ENCODE measurements around the gene SWSAP1. TPM values are rescaled to one million over a fixed set of nuclear protein-coding genes. Genes with fewer than 3 reads are reported as not detected.
"Not testable (repeated sequence)": the region's sequence is repeated elsewhere in the genome, so short reads cannot be mapped to it uniquely, and the experiment has no call there.

The SWSAP1 gene
- total RNA-seq, 2 donors from 2014 or later = 1.5 to 2.4 TPM

DNA sequence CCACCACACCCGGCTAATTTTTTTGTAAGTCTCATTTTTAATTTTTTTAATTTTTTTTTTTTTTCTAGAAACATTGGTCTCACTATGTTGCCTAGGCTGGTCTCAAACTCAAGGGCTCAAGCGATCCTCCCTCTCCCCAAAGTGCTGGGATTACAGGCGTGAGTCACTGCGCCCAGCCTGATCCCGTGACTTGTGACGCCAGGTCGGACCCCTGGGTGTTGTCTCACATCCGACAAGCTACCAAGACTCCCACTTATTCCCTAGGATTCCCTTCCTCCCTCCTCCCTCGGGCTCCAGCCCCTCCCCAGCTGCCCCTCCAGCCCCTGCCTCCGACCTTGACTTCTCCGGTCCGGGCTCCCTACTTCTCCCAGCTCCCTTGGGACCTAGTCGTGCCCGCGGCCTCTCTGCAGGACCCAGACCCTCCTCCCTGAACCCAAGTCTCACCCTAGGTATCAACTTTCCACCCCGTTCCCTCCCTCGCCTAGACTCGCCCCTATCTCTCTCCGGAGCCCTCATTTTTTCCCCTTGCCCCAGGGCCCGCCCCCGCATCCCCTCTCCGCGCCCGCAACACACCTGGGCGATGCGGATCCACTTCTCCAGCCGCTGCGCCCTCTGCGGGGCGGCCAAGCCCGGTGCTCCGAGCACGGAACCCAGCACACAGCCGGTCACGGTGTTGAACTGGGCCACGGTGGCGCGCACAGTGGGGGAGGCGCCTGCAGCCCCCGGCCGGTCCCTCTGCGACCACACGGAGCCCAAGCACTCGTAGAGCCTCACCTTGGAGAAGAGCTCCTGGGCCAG is 31.6 kb downstream of the SWSAP1 start:
- Mint-ChIP-seq H3K4me1 (no peaks in the 10 kb centered on the region), H3K4me3 (no peak overlapping the region), H3K27me3 (peaks cover 3% of the 10 kb centered on the region), H3K36me3 (ENCODE audit: low read depth) (no peaks in the 10 kb centered on the region), H3K27ac (no peak overlapping the region), H3K9me3 (no peaks in the 10 kb centered on the region)
- ATAC-seq (replicated peaks) = peak; percentile 47

DNA sequence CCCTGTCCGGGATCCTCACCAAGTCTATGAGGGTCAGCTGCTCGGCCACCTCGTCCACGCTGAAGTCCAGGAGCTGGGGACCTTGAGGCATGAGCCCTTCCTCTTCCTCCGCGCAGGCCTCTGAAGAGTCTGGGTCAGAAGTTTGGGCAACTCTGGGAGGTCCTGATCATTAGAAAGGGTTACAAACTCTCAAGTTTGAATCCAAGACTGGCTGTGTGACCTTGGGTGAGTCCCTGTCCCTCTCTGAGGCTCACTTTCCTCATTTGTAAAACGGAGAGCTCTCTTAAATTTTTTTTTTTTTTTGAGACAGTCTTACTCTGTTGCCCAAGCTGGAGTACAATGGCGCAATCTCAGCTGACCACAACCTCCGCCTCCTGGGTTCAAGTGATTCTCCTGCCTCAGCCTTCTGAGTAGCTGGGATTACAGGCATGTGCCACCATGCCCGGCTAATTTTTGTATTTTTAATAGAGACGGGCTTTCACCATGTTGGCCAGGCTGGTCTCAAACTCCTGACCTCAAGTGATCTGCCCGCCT is 32.3 kb downstream of the SWSAP1 start:
- not testable (repeated sequence) for H3K36me3 Mint-ChIP-seq (ENCODE audit: low read depth); H3K9me3 Mint-ChIP-seq; H3K27ac Mint-ChIP-seq; H3K4me1 Mint-ChIP-seq; H3K27me3 Mint-ChIP-seq; H3K4me3 Mint-ChIP-seq; ATAC-seq (replicated peaks)

DNA sequence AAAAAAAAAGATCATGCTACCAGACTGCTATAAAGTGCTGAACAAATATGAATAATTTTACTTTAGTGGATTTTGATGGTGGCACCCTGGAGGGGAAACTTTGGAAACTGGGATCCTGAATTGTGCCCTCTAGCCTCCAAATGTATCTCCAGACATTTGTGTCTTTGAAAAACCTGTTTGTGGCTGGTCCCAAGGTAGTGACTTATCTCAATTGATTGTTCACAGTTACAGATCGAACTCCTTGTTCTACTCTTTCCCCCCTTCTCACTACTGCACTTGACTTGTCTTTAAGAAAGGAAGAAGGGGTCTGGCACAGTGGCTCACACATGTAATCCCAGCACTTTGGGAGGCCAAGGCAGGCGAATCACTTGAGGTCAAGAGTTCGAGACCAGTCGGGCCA is 34.1 kb downstream of the SWSAP1 start:
- no peak for ATAC-seq (replicated peaks)
- Mint-ChIP-seq H3K4me1 (no peaks in the 10 kb centered on the region), H3K9me3 (no peaks in the 10 kb centered on the region)

DNA sequence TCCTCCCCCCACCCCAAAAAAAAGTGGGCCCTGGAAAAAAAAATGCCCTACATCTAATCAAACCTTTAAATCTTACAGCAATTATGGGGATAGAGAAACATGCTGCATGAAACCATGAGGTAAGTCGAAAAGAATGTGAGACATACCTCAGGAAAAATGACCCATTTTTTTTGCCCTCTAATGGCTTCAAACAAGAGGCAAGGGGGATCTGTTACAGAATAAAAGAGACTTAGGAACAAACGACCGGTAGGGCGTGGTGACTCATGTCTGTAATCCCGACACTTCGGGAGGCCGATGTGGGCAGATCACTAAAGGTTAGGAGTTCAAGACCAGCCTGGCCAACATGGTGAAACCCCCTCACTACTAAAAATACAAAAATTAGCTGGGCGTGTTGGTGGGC is 36.2 kb downstream of the SWSAP1 start:
- H3K9me3 Mint-ChIP-seq = no peaks in the 10 kb centered on the region
- H3K4me1 Mint-ChIP-seq = no peaks in the 10 kb centered on the region
- H3K36me3 Mint-ChIP-seq (ENCODE audit: low read depth) = no peaks in the 10 kb centered on the region
- no peak overlapping the region for H3K27ac Mint-ChIP-seq
- H3K4me3 Mint-ChIP-seq = no peak overlapping the region
- ATAC-seq (replicated peaks) = no peak
- H3K27me3 Mint-ChIP-seq = peaks cover 3% of the 10 kb centered on the region

More for the DNA sequence above, 34.1 kb downstream of the SWSAP1 start:
- Mint-ChIP-seq H3K27ac (no peak overlapping the region), H3K36me3 (ENCODE audit: low read depth) (no peaks in the 10 kb centered on the region), H3K27me3 (peaks cover 3% of the 10 kb centered on the region), H3K4me3 (no peak overlapping the region)

DNA sequence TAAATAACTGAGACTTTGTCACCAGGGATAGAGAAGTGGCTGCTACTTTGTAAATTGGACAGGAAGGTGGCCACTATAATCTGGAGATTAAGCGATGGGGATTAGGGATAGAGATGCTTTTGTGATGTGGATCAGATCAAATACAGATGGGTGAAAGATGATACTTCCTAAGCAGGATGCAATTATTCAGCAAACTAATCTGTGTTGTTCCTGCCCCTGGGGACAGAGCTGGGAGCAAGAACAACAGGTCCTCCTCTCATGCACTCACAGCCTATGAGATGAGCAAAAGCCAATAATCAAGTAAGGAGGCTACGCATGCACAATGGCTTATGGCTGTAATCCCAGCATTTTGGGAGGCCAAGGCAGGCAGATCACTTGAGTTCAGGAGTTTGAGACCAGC is 40.1 kb downstream of the SWSAP1 start:
- Mint-ChIP-seq H3K36me3 (ENCODE audit: low read depth) (no peaks in the 10 kb centered on the region), H3K27me3 (peaks cover 18% of the 10 kb centered on the region), H3K4me1 (no peaks in the 10 kb centered on the region), H3K4me3 (no peak overlapping the region), H3K9me3 (no peaks in the 10 kb centered on the region), H3K27ac (no peak overlapping the region)
- ATAC-seq (replicated peaks) = no peak

DNA sequence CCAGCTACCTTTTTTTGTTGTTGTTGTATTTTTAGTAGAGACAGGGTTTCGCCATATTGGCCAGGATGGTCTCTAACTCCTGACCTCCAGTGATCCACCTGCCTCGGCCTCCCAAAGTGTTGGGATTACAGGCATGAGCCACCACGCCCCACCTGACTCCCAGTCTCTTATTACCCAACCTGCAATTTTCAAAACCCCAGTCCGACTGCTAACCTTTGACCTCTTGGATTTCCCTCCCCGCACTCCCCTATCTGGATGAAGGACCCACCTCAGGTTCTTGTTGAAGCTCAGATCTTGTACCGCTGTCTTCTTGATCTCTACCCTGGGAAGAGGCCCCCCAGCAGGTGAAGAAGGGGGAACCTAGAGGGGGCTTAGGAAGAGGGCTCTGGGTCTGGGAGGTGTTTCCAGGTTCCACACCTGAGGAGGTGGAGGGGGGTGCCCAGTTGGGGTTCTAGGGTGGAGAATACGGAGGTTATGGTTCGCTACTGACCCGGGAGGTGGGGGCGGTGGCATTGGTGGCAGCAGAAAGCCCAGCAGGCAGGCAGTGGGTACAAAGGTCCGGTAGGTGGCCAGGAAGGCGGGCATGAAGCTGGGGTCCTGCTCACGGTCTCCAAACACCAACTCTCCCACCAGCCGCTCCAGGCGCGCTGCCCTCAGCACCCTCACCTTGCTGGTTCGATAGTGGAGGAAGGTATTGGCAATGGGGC is 42.0 kb downstream of the SWSAP1 start:
- Mint-ChIP-seq H3K27me3 (peaks cover 30% of the 10 kb centered on the region), H3K4me3 (no peak overlapping the region), H3K4me1 (no peaks in the 10 kb centered on the region), H3K9me3 (no peaks in the 10 kb centered on the region), H3K27ac (no peak overlapping the region), H3K36me3 (ENCODE audit: low read depth) (peaks cover 4% of the 10 kb centered on the region)
- no peak for ATAC-seq (replicated peaks)

DNA sequence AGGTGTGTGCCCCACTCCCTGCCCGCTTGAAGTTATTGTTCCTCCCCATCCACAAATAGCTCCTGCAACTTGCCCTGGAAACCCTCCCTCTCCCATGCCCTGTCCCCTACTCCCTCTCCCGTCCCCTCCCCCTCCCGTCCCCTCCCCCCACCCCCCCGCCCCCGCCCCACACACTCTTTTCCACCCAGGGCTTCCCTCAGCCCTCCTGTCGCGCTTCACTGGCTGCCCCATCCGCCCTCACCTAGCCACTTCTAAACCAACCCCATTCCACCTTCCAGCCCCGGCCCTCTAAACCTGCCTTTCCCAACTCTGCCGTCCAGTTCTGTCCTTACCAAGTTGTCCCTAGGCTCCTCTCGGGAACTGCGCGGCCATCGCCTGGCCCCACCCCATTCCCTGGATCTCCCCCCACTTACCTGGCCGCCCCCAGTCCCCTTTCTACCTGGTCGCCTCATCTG is 43.7 kb downstream of the SWSAP1 start:
- Mint-ChIP-seq H3K4me1 (peaks cover 5% of the 10 kb centered on the region), H3K9me3 (no peaks in the 10 kb centered on the region), H3K36me3 (ENCODE audit: low read depth) (peaks cover 4% of the 10 kb centered on the region), H3K27ac (no peak overlapping the region), H3K27me3 (peaks cover 40% of the 10 kb centered on the region), H3K4me3 (no peak overlapping the region)
- ATAC-seq (replicated peaks) = no peak

DNA sequence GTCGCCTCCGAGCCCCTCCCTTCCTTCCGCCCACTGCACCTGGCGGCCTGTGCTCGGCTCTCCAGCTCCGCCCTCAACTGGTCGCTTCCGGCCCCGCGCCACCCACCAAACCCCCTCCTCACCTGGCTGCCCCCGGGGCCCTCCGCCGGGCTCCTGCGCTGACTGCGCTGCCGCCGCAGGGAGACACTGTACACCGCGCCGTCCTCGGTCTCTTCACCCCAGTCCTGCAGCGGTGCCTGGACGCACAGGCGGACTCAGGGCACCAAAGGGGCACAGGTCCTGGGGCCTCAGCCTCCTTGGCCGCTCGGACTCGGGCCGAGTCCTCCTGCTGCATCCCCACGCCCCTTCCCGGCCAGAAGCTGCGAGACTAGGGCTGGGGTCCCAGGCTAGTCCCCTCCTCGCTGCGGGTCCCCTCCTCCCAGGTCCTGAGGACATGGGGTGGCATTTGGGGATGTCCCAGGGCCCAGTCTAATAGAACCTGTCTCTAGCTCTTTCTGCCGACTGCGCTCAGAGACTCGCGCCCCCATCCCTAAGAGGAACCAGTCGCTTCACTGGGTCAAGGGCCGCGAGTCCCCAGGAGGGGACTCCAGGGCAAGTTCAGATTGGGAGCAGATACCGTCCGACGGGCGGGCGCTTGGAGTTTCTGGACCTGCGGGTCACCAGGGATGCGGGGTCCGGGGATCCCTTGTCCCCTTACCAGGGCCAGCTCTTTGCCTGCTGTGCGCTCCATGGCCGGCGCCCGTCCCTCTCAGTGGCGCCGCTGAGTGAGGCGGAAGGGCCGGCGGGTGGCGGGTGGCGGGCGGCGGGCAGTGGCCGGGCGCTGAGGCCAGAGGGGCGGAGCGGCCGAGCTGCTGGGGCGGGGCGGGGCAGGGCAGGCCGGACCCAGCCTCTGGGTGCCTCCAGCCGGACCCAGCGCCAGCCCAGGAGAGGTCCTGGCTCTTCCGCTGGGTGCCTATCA is 44.4 kb downstream of the SWSAP1 start, which contains the start of gene RGL3:
TSS of gene RGL3 (minus strand) at position 766 of the 958 bp plus-strand sequence. CDS start at position 730, 36 bp downstream.
- Mint-ChIP-seq H3K27me3 (peaks cover 47% of the 10 kb centered on the region), H3K4me3 (peak within 1 kb of the TSS; percentile 79), H3K9me3 (no peaks in the 10 kb centered on the region), H3K4me1 (peaks cover 11% of the 10 kb centered on the region), H3K36me3 (ENCODE audit: low read depth) (peaks cover 4% of the 10 kb centered on the region), H3K27ac (no peak within 1 kb of the TSS)
- no peak for ATAC-seq (replicated peaks)

DNA sequence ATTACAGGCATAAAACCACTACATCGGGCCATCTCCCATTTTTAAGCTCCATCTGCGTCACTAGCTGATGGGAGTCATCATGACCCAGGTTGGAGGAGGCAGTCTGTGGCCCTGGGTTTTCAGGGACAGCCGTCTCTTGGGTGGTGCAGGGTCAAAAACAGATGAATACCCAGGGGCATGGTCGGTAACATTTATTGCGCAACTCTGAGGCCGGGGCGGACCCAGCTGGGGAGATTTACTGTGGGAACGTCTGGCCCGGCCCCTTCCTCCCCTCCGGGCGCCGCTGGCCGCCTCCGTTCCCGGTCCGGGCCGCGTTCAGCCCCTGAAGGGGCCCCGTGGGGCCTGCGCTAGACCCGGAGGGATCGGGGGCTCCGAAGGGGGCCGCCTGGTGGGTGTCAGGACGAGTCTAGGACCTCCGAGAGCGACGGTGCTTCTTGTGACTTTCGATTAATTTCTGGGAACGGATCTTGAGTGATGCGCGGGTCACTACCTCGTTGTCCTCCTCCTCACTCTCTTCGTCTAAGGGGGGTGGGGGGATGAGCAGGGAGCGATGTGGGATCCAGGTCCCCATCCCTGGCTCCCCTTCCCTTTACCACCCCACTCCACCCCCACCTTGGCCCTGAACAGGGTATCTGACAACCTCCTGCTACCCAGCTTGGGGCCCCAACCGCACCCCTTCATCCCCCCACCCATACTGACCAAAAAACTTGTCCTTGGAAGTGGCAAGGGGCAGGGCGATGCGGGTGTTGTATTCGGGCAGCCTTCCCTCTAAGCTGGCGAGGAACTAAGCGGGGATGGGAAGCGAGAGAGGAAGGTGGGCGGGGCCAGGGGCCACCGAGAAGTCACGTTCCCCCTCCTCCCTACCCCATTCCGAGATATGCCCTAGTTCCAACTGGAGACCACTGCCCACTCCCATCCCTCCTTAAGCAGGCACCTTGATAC is 46.2 kb downstream of the SWSAP1 start:
- Mint-ChIP-seq H3K36me3 (ENCODE audit: low read depth) (peaks cover 4% of the 10 kb centered on the region), H3K9me3 (no peaks in the 10 kb centered on the region), H3K4me3 (peak overlapping the region; percentile 79), H3K27ac (no peak overlapping the region), H3K27me3 (peaks cover 49% of the 10 kb centered on the region), H3K4me1 (peaks cover 11% of the 10 kb centered on the region)
- ATAC-seq (replicated peaks) = peak; percentile 2

DNA sequence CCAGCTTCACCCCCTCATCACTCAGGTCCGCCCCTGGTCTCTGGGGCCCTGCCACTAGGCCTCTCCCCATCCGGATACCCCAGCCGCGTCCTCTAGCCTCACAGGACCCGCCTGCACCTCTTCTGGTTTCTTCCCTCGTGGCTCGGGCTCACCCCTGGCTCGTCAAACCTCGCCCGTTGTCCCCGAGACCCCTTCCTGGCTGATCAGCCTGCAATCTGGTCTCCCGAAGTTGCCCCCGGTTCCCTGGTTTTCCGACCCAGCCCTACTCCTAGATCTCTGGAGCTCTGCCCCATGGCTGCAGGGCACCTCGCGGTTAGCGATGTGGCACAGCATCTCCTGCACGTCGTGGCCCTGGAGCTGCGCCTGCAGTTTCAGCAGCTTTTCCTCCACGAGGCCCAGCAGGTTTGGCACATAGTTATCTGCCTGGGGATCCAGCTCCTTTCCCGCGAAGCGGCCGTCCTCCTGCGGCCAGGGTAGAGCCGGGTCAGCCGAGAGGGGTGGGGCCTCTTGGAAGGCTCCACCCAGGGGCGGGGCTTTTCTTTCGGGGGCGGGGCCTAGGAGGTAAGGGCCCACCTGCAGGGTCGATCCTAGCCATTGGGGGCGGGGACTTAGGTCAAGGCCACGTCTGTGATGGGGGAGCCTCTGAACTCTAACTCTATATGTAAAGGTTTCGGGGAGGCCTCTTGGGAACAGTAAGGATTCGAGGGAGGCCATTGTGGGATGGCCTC is 47.1 kb downstream of the SWSAP1 start:
- ATAC-seq (replicated peaks) = peak; percentile 64
- H3K27ac Mint-ChIP-seq = no peak overlapping the region
- peak overlapping the region; percentile 79 for H3K4me3 Mint-ChIP-seq
- peaks cover 46% of the 10 kb centered on the region for H3K27me3 Mint-ChIP-seq
- H3K9me3 Mint-ChIP-seq = no peaks in the 10 kb centered on the region
- H3K36me3 Mint-ChIP-seq (ENCODE audit: low read depth) = peaks cover 4% of the 10 kb centered on the region
- H3K4me1 Mint-ChIP-seq = peaks cover 11% of the 10 kb centered on the region

DNA sequence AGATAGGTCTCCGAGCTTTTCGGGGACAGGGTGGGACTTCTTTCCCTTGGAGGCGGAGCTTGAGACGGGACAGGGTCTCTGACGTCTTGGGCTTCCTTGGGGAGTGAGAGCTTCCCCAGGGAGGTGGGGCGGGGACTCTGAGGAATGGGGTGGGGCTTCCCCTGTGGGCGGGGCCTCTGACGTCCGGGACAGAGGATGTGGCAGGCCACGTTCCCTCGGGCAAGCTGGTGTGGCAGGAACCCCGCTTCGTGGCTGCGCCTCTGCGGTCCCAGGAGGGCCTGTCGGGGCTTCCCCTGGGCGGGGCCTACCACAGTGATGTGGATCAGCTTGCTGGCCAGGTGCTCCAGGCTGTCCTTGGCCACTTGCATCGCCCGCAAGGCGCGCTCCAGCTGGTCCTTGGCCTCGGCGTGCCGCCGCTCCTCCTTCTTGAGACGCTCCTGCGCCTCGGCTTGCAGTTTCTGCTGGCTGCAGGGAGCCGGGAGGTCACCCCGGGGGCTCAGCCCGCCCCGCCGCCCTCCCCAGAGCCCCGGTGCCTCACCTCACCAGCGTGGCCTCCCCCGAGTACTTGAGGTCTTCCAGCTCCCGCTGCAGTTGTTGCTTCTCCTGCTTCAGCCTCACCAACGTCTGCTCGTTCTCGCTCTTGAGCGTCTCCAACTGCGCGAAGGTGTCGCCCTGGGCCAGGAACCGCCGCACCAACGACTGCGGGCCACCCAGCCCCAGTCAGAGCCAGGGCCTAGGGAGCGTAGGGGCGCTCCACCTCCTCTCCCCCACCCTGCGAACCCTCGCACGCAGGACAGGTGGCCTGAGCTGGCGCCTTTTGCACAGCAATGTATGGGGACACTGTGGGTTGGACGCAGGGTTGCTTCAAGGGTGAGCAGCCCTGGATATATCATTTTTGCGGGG is 47.9 kb downstream of the SWSAP1 start:
- Mint-ChIP-seq H3K27me3 (peaks cover 44% of the 10 kb centered on the region), H3K4me3 (peak overlapping the region; percentile 79), H3K9me3 (no peaks in the 10 kb centered on the region), H3K4me1 (peaks cover 11% of the 10 kb centered on the region), H3K27ac (no peak overlapping the region), H3K36me3 (ENCODE audit: low read depth) (peaks cover 4% of the 10 kb centered on the region)
- peak; percentile 88 for ATAC-seq (replicated peaks)
